HG02642 (cell line): ENCODE measurements around the gene MAN2B1.
"Not testable (repeated sequence)": the region's sequence is repeated elsewhere in the genome, so short reads cannot be mapped to it uniquely, and the experiment has no call there.

ENCODE experiments used
- ATAC-seq: cut with Tn5 transposase; IDR thresholded peaks from one replicate; pipeline ENCODE4 v1.9.1; 2021; ENCODE audit warnings: mild to moderate bottlenecking; ENCODE audit not compliant: unreplicated experiment, poor library complexity

The MAN2B1 gene

GRCh38 chr19:12666265-12667048 is at the start of gene MAN2B1, which contains the start of gene WDR83:
Gene MAN2B1 (minus strand): TSS chr19:12666742. CDS start chr19:12666701, 41 bp downstream.
Gene WDR83 (plus strand): TSS chr19:12666807. CDS start chr19:12669791, 2,984 bp downstream.
- ATAC-seq: peak; percentile 51

- ATAC-seq: no peak
Measured at GRCh38 chr19:12715929-12716328, 49.4 kb upstream of the MAN2B1 start.

- ATAC-seq: no peak
Measured at GRCh38 chr19:12715102-12715501, 48.6 kb upstream of the MAN2B1 start.

- not testable (repeated sequence) for ATAC-seq
Measured at GRCh38 chr19:12713304-12713703, 46.8 kb upstream of the MAN2B1 start.

- not testable (repeated sequence) for ATAC-seq
Measured at GRCh38 chr19:12712077-12712476, 45.5 kb upstream of the MAN2B1 start.

DNA sequence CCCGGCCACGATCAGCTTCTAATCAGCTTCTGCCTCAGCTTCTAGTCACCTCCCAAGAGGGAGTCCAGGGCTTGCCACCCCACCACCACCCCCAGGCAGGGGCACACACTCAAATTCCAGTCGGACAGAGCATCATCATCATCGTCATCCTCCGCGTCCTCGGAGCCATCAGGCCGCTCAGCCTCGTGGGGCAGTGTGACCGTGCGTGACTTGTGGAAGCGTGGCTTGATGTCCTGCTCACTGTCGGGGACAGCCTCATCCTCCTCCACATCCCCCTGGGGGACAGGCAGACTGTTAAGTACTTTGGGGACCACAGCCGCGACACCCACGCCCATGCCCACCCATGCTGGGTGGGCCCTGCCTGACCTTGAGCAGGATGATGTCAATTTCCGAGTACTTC is 44.6 kb upstream of the MAN2B1 start:
- no peak for ATAC-seq

- no peak for ATAC-seq
Measured at GRCh38 chr19:12708641-12709040, 42.1 kb upstream of the MAN2B1 start.

- ATAC-seq: no peak
Measured at GRCh38 chr19:12706332-12706718, 39.8 kb upstream of the MAN2B1 start.

- ATAC-seq: no peak
Measured at GRCh38 chr19:12705654-12706331, 39.3 kb upstream of the MAN2B1 start.

DNA sequence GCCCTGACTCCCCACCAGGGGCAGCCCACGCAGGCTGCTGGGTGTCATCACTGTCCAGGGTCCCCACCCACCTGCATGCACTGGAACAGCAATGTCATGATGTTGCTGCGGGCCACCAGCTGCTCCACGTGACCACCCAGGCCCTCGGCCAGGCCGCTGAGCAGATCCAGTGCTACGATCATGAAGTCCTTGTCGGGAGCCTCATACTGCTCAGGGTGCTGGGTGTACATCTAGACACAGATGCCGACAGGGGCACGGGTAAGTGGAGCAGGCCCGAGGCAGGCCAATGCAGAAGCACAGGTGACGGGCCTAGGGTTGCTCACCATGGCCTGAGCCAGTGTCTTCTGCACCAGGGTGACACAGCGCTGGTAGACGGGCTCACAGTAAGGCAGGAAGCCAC is 38.6 kb upstream of the MAN2B1 start:
- no peak for ATAC-seq

GRCh38 chr19:12703046-12703445 is 36.5 kb upstream of the MAN2B1 start:
- no peak for ATAC-seq

DNA sequence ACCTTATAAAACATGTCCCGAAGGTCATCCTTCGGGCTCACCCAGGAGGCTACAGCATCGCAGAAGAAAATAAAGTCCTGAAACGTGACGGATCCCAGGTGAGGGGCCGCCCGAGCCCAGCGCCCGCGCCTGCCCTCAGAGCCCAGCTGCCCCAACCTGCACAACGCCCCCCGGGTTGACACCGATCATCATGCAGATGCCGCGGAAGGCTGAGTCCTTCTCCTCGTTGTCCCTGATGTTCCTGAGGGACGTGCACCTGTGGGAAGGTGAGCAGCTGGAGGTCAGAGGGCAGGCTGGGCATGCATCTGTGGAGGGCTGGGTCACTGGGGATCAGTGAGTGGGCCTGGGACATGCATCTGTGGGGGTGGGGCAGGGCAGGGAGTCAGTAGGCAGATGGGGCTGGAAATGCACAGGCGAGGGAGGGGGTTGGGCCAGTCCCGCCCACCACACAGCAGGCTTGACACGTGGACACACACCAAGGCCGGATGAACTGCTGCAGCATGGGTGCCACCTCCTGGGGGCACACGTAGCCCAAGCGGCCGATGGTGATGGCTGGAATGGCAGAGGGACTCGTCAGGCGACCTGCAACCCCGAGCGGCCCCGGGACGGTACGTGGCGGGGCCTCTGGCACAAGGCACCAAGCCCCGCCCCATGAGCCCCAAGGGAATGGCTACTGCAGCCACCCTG is 35.2 kb upstream of the MAN2B1 start:
- no peak for ATAC-seq

GRCh38 chr19:12698138-12698537 is 31.6 kb upstream of the MAN2B1 start:
- ATAC-seq: no peak

- ATAC-seq: not testable (repeated sequence)
Measured at GRCh38 chr19:12697425-12697824, 30.9 kb upstream of the MAN2B1 start.

DNA sequence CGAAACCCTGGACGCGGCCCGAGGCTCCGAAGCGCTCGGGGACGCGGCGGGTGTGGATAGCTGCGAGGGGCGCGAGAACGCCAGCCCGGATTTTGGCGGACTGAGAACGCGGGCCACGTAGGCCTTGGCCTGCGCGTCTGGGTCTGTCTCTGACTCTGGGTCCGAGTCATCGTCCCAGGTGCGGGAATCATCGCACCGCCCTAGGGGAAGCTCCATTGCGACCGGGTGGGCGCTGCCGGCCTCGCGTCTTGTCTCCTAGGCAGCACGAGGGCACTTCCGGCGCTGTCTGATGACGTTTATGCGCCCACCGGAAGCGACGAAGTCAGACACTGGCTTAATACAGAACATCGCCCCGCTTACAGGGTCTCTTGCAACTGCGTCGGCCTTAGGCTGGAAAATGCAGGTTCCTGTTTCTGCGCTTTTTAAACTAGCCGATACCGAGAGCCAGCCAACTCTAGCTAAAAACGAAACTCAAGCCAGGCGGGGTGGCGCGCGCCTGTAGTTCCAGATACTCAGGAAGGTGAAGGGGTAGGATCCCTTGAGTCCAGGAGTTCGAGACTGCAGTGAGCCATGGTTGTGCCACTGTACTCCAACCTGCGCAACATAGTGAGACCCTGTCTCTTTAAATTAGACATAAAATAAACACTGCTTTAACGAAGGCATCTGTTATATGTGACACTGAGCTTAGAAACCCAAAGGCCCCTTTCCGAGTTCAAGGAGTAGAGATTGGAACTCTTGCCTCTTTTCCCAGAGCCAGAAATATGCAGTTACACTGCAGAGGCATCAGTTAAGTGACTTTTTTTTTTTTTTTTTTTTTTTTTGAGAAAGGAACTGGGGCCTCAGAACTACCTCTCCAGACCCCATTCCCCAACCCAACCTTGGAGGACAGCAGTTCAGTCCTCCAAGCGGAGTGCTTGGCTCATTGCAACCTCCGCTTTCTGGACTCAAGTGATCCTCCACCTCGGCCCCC is 30.1 kb upstream of the MAN2B1 start, which contains the start of gene FBXW9:
FBXW9 (minus strand) TSS at position 266 of the 970 bp plus-strand sequence; CDS start at position 216, 50 bp downstream.
- ATAC-seq: peak; percentile 79

DNA sequence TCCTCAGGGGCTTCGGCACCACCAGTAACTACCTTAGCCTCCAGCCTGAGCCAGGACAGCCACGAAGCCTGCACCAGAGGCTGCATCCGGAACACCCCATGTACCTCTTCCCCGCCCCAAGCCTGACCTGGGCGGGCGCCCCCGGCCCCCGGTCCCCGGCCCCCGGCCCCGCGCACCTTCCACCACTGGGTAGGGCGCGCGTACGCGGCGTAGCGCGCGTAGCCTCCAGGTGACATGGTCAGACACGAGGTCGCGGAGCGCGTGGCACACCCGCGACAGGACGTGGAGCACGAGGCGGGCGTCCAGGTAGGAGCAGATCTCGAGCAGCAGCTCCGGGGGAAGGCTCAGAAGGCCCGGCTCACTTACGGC is 29.4 kb upstream of the MAN2B1 start:
- peak; percentile 11 for ATAC-seq

- peak; percentile 4 for ATAC-seq
Measured at GRCh38 chr19:12695514-12695913, 29.0 kb upstream of the MAN2B1 start.

DNA sequence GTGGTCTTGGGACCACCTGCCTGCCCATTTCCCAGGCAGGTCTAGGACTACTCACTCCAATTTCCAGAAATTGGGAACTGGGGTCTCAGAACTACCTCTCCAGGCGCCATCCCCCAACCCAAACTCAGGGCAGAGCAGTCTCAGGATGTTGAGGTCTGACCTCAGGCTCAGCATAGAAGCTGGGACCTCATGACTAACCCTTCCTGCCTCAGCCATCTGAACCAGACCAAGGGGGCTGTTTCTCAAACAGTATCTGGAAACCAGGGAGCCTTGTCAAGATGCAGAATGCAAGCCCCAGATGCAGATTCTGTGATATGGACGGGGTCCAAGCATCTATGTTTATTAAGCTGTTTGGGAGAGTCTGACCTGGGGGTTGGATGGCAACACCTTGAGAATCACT is 28.6 kb upstream of the MAN2B1 start:
- no peak for ATAC-seq

- no peak for ATAC-seq
Measured at GRCh38 chr19:12694641-12695040, 28.1 kb upstream of the MAN2B1 start.

- no peak for ATAC-seq
Measured at GRCh38 chr19:12692960-12693359, 26.4 kb upstream of the MAN2B1 start.
